Thymus (tissue), 11 donors: ENCODE measurements around the gene ACE. TPM values are rescaled to one million over a fixed set of nuclear protein-coding genes. Genes with fewer than 3 reads are reported as not detected.

Experiments
- DNase-seq, 9 donors: peaks; one replicate each; pipeline ENCODE4 v3.0.0-alpha.2; 2013; ENCODE audit warnings: low spot score in 9 of 9, low read depth in 6 of 9, missing footprints in 1 of 9
- H3K27ac ChIP-seq, 2 donors: one replicate each; pipeline ENCODE4 v1.5.1; 2013; ENCODE audit warnings: control low read depth in 1 of 2, low read depth in 1 of 2, low read length in 1 of 2, mild to moderate bottlenecking in 1 of 2, moderate library complexity in 1 of 2
- H3K27me3 ChIP-seq, 2 donors: one replicate each; pipeline ENCODE4 v1.5.1; 2013; ENCODE audit warnings: low read length in 1 of 2; ENCODE audit not compliant: control insufficient read depth in 2 of 2, insufficient read depth in 1 of 2
- H3K36me3 ChIP-seq, 2 donors: one replicate each; pipeline ENCODE4 v1.5.1; 2013; ENCODE audit warnings: low read length in 1 of 2, mild to moderate bottlenecking in 1 of 2, moderate library complexity in 1 of 2; ENCODE audit not compliant: control insufficient read depth in 2 of 2, insufficient read depth in 2 of 2
- H3K4me1 ChIP-seq, 2 donors: one replicate each; pipeline ENCODE4 v1.5.1; 2013; ENCODE audit warnings: low read length in 2 of 2; ENCODE audit not compliant: control insufficient read depth in 2 of 2, insufficient read depth in 2 of 2
- H3K4me3 ChIP-seq, 2 donors: one replicate each; pipeline ENCODE4 v1.5.1; 2013; ENCODE audit warnings: low read length in 2 of 2, control low read depth in 1 of 2, mild to moderate bottlenecking in 1 of 2
- H3K9me3 ChIP-seq, 2 donors: one replicate each; pipeline ENCODE4 v1.5.1; 2013; ENCODE audit warnings: low read length in 1 of 2, mild to moderate bottlenecking in 1 of 2; ENCODE audit not compliant: control insufficient read depth in 2 of 2, insufficient read depth in 1 of 2
- WGBS: extraction: QIAGEN DNeasy Blood & Tissue Kit; methylation state at CpG from one replicate; pipeline ENCODE4 v1.1.7; 2013; 5-methylcytosine and 5-hydroxymethylcytosine counted together
- polyA plus RNA-seq: library from polyadenylated mRNA; stranded (reverse); fragments of 200-250 nt; gene quantifications from one replicate; pipeline ENCODE4 v1.2.3, GENCODE V29; 2013
- total RNA-seq: library from RNA; stranded (reverse); fragments of 120-200 nt; gene quantifications from one replicate; pipeline ENCODE4 v1.2.4, GENCODE V29; 2013
- donor health status: healthy.

The ACE gene
- total and polyA plus RNA-seq, 2 donors, result 0.28 to 1.1 TPM

- H3K9me3 ChIP-seq, result no peaks in the 10 kb centered on the region
- DNase-seq, result no peak
- WGBS, result 96% methylated on average over 9 of the region's 9 CpGs
- H3K36me3 ChIP-seq, result no peaks in the 10 kb centered on the region
- H3K27ac ChIP-seq, result no peak overlapping the region
- no peak overlapping the region for H3K4me3 ChIP-seq
- H3K4me1 ChIP-seq, result no peaks in the 10 kb centered on the region
- peaks cover 0 to 4% of the 10 kb centered on the region in 2 donors for H3K27me3 ChIP-seq
Observed at GRCh38 chr17:63498626-63499195, 21.9 kb downstream of the ACE start.

- no peaks in the 10 kb centered on the region for H3K4me1 ChIP-seq
- H3K27ac ChIP-seq, result no peak overlapping the region
- no peak for DNase-seq
- H3K4me3 ChIP-seq, result no peak overlapping the region
- H3K36me3 ChIP-seq, result no peaks in the 10 kb centered on the region
- peaks cover 0 to 7% of the 10 kb centered on the region in 2 donors for H3K27me3 ChIP-seq
- 76% methylated on average over 14 of the region's 14 CpGs for WGBS
- no peaks in the 10 kb centered on the region for H3K9me3 ChIP-seq
Observed at GRCh38 chr17:63500543-63501390, 23.9 kb downstream of the ACE start.

GRCh38 chr17:63503341-63503705 lies 26.5 kb downstream of the ACE start:
- H3K27ac ChIP-seq, result no peak overlapping the region
- H3K36me3 ChIP-seq, result no peaks in the 10 kb centered on the region
- 89% methylated on average over 8 of the region's 8 CpGs for WGBS
- H3K4me3 ChIP-seq, result no peak overlapping the region
- peaks cover 0 to 7% of the 10 kb centered on the region in 2 donors for H3K27me3 ChIP-seq
- no peaks in the 10 kb centered on the region for H3K4me1 ChIP-seq
- H3K9me3 ChIP-seq, result no peaks in the 10 kb centered on the region
- DNase-seq, result no peak

GRCh38 chr17:63504261-63504660 lies 27.4 kb downstream of the ACE start:
- no peaks in the 10 kb centered on the region for H3K4me1 ChIP-seq
- no peak overlapping the region for H3K27ac ChIP-seq
- peaks cover 0 to 7% of the 10 kb centered on the region in 2 donors for H3K27me3 ChIP-seq

DNA sequence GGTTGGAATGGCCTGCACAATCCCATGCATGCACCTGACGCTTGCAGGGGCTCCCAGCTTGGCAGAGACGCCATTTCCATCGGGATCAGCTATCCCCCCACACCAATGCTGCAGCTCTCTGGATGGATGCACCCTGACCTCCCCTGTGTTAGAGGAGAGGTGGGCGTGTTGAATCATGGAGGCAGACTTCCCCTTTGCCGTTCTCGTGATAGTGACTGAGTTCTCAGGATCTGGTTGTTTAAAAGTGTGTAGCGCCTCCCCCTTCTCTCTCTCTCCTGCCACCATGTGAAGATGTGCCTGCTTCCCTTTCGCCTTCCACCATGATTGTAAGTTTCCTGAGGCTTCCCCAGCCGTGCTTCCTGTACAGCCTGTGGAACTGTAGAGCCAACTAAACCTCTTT lies 28.5 kb downstream of the ACE start:
- H3K36me3 ChIP-seq, result no peaks in the 10 kb centered on the region
- no peaks in the 10 kb centered on the region for H3K9me3 ChIP-seq
- H3K27me3 ChIP-seq, result peaks cover 0 to 7% of the 10 kb centered on the region in 2 donors
- 96% methylated on average over 9 of the region's 9 CpGs for WGBS
- H3K4me1 ChIP-seq, result no peaks in the 10 kb centered on the region
- DNase-seq, result no peak
- H3K27ac ChIP-seq, result no peak overlapping the region
- H3K4me3 ChIP-seq, result no peak overlapping the region

More at GRCh38 chr17:63504261-63504660, 27.4 kb downstream of the ACE start:
- DNase-seq, result no peak
- H3K9me3 ChIP-seq, result no peaks in the 10 kb centered on the region
- no peak overlapping the region for H3K4me3 ChIP-seq
- H3K36me3 ChIP-seq, result no peaks in the 10 kb centered on the region

DNA sequence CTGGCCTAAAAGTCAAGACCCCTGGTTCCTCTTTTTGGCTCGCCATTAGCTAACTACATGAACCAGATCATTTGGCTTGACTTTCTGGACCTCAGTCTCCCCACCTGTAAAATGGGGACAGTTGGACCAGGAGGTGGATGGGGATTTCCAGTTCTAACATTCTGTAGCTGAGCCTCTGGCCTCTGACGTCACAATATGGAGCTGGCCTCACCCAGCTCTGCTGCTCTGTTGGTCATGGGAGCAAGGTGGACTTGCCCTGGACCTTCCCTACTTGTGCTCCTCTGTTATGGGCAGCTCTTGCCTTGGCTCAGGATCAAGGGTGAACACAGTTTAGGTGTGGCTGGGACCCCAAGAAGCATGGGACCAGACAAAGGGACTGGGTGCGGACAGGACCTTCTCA lies 29.8 kb downstream of the ACE start:
- Histone ChIP-seq H3K27me3 (peaks cover 0 to 3% of the 10 kb centered on the region in 2 donors), H3K36me3 (no peaks in the 10 kb centered on the region), H3K4me3 (no peak overlapping the region), H3K9me3 (no peaks in the 10 kb centered on the region), H3K4me1 (no peaks in the 10 kb centered on the region), H3K27ac (no peak overlapping the region)
- WGBS, result 97% methylated on average over 3 of the region's 3 CpGs
- DNase-seq, result no peak

DNA sequence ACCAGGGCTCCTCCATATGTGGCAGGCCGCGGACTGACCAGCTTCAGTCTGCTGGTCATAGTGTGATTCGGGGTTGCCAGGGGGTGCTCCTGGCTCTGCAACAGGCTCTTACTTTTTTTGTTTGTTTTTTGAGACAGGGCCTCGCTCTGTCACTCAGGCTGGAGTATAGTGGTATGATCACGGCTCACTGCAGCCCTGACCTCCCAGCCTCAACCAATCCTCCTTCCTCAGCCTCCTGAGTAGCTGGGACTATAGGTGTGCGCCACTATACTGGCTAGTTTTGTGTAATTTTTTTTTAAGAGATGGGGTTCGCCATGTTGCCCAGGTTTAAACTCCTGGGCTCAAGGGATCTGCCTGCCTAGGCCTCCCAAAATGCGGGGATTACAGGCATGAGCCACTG lies 34.5 kb downstream of the ACE start:
- Histone ChIP-seq H3K27ac (no peak overlapping the region), H3K9me3 (no peaks in the 10 kb centered on the region), H3K4me1 (no peaks in the 10 kb centered on the region), H3K4me3 (no peak overlapping the region), H3K36me3 (no peaks in the 10 kb centered on the region), H3K27me3 (no peaks in the 10 kb centered on the region)
- no peak for DNase-seq
- 97% methylated on average over 8 of the region's 8 CpGs for WGBS

DNA sequence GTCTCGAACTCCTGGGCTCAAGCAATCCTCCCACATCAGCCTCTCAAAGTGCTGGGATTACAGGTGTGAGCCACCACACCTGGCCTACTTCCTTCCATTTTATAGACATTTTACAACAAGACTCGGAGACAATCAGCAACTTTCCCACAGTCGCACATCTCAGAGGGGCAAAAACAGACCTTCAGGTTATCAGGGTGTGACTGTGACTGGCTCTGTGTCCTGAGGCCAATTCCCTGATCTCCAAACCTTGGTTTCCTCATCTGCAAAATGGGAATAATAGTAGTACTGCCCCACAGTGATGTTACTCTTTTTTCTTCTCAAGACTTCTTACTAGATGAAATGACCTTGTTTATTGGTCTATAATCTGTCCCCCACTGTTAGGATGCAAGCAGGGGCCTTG lies 35.5 kb downstream of the ACE start:
- no peak for DNase-seq
- no peak overlapping the region for H3K27ac ChIP-seq
- no peak overlapping the region for H3K4me3 ChIP-seq
- WGBS, result 95% methylated on average over 3 of the region's 3 CpGs
- no peaks in the 10 kb centered on the region for H3K4me1 ChIP-seq
- H3K9me3 ChIP-seq, result no peaks in the 10 kb centered on the region
- no peaks in the 10 kb centered on the region for H3K36me3 ChIP-seq
- H3K27me3 ChIP-seq, result no peaks in the 10 kb centered on the region

DNA sequence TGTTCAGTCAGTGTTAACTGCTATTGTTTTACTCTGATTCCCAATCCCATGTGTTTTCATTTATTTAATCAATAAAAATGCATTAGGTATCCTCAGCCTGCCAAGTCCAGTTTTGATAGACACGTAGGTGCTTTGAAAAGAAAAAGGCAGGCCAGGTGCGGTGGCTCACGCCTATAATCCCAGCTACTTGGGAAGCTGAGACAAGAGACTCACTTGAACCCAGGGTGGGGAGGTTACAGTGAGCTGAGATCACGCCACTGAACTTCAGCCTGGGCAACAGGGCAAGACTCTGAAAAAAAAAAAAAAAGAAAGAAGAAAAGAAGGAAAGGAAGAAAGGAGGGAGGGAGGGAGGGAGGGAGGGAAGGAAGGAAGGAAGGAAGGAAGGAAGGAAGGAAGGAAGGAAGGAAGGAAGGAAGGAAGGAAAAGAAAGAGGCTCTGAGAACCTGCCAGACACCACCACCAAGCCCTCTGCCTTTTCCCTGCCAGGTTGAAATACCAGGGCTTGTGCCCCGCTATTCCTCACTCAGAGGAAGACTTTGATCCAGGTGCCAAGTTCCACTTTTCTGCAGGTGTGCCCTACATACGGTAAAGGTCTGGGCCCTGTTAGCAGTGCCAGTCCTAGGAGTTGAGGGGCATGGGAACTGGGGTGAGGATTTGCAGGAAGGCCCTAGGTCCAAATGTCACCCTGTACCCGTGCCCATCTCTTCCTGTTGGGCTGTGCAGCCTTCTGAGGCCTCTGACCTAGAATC lies 36.2 kb downstream of the ACE start:
- no peak for DNase-seq
- Histone ChIP-seq H3K27me3 (no peaks in the 10 kb centered on the region), H3K9me3 (no peaks in the 10 kb centered on the region), H3K36me3 (no peaks in the 10 kb centered on the region), H3K4me3 (no peak overlapping the region), H3K27ac (no peak overlapping the region), H3K4me1 (no peaks in the 10 kb centered on the region)
- WGBS, result 90% methylated on average over 7 of the region's 7 CpGs
